Head of caudate nucleus (tissue), 42 donors: Measurements from ENCODE around the gene PTPRD.

ENCODE experiments used
- DNase-seq, 42 donors: peaks; one replicate each; pipeline versions ENCODE4 v3.0.0 to v3.0.0-alpha.2; 2020 to 2021; ENCODE audit warnings: mixed read lengths in 7 of 42
- intact Hi-C: fragments of 100-400 bp; cut with DNase I; formaldehyde crosslinking; loops from one replicate; pipeline ENCODE4 v1.15.0; 2022

PTPRD gene

DNA sequence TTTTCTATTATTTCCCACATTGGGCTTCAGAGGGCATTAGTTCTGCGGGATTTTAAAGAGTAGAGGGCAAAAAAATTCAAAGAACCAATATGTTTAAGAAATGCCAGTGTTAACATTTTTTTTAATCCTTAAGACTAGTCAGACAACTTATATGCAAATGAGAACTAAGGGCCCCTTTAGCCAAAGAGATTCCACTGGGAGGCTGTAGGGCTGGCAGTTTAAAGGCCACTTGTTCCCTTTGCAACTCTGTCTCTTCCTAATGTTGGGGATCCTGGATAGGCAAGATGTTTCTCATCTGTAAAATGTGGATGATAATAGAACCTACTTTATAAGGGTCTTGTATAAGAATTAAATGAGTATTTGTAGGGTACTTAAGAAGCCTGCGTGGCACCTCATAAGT lies 1395.9 kb downstream of the PTPRD start:
- intact Hi-C loops: no loop called here

DNA sequence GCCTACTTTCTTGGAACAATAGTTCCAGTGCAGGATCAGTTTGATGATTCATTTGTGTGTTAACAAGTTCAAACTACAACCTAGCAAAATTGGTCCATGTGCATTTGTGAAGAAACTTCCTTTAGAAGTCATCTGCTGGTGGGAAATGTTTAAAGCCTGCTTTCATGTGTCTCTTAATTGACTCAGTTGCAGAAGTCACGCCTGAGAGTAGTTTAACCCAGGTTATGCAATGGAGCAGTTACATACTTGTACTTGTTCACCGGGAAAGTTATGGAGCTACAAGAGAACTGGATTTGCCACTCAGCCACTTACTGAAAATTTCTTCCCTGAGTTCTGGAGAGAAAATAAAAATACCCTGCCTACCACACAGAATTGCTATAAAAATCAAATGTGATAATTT lies 1397.8 kb downstream of the PTPRD start:
- no peak for DNase-seq
- intact Hi-C loops: no loop called here

More for the DNA sequence above, 1395.9 kb downstream of the PTPRD start:
- no peak for DNase-seq

DNA sequence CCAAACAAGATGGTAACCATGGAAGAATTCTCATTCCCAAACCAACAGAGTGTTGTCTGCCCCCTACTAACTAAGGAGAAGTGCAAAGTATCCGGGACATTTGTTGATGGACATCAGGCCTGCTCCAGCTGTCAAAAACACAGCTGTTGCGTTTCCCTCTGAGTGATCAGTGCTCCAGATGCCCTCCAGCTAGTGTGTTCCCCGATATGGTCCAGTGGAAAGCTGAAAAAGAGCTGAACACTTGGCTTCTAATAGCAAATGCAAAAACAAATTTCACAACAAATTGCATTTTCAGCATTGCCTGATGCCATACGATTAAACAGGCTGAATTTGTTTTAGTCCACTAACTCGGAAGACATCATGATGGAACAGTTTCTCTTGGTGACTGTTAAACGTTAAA lies 1398.7 kb downstream of the PTPRD start:
- DNase-seq: no peak
- intact Hi-C loops: no loop called here

DNA sequence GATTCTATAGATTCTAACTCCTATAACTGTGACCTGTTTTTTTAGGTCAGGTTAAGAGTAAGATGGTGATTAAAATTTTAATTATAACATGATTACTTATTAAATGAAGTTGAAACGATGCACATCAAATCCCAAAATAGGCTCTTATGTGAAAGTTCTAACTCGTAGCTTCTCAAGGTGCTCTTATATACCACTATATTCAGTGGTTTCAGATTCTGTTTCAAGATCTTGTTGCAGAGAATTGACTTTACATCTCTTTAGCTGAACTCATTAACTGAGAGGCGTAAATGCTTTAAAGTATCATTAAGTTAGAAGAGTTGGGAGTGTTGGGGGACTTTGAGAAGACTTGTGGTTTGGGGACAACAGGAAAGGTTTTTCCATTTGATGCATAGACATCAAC lies 1399.8 kb downstream of the PTPRD start:
- DNase-seq: no peak
- intact Hi-C loops: no loop called here

DNA sequence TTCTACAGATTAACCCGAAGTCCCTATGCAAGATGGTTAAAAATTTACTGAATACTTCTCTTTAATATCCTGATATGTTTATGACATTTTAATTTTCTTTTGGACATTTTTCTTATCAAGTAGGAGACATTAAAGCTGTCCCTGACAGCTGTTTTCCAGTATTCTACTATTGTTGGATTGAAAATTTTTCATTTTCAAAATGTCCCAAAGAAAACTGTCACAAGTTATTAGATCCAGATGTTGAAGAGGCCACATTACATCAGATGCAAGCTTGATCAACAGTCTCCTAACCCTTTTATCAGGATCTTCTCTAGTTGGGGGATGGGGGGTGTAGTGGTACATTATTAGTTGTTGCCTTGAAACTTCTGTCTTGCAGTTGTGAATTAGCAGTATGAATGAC lies 1410.5 kb downstream of the PTPRD start:
- intact Hi-C loops: no loop called here
- no peak for DNase-seq

DNA sequence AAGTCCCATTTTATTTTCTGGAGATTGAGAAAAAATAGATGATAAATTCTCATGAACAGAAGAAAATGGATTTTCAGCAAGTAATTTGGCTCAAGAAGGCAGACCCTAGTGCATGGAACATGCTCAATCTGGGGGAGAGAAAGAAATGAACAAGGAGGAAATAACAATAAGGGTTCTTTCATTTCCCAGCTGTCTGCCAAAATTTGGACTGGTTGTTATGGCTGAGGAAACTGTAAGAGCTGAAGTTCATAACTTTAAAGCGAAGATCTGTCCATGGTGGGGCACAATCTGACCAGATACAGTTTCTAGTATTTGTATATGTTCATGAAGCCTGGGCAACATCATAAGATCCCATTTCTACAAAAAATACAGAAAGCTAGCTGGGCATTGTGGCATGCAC lies 1426.7 kb downstream of the PTPRD start:
- intact Hi-C loops: no loop called here
- DNase-seq: no peak

DNA sequence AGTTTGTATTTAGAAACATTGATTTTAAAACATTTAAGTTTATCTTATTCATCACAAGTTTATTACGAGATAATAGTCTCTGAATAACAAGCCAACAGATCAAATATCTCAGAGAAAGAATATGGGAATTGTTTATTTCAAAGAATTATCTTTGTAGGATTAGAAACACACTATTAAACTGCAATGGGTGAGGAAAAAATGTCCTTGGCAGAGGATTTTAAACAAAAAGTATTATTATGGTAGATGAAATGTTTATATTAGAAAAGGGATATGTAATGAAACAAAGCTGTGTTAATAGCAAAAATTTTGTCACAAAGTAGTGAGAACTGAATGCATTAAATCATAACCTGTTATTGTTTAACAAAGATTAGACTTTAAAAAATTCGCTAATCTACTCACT lies 1430.4 kb downstream of the PTPRD start:
- no peak for DNase-seq
- intact Hi-C loops: no loop called here

DNA sequence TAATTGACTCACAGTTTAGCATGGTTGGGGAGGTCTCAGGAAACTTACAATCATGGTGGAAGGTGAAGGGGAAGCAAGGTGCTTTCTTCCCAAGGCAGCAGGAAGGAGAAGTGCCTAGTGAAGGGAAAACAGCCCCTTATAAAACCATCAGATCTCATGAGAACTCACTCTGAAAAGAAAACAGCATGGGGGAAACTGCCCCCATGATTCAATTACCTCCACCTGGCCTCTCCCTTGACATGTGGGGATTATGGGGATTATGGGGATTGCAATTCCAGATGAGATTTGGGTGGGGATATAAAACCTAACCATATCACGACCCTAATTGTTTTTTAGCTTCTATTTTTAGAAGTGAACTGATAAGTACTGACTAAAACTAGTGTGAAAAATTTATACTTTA lies 1435.7 kb downstream of the PTPRD start:
- no peak for DNase-seq
- intact Hi-C loops: no loop called here

DNA sequence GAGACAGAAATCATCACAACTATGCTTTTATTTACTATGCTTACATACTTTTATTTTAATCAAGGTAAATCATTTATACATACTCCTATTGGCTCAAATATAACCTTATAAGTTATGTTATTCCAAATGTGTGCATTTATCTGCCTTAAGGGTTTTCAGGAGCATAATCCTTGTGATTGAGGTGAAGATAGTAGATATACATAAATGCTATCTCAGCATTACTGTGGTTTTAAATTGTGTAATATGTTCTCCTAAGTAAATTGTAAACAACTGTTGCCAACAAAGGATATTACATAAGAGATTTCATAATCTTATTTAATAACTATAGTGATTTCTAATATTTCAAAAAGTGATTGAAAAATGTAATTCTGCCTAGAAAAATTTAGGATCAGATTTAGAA lies 1438.4 kb downstream of the PTPRD start:
- no peak for DNase-seq
- intact Hi-C loops: no loop called here

DNA sequence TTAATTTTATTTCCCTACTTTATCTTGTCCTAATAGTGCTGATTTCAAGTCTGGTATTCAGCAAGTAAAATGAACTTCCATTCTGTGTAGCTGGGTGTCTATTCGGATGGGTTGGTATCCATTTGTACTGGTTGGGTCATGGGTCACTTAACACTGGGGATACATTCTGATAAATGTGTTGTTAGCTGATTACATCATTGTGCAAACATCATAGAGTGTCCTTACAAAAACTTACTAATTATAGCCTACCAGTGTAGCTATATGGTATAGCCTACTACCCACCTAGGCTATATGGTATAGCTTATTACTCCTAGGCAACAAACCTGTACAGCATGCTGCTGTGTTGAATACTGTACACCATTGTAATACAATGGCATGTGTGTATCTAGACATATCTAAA lies 1439.5 kb downstream of the PTPRD start:
- intact Hi-C loops: no loop called here
- DNase-seq: no peak

DNA sequence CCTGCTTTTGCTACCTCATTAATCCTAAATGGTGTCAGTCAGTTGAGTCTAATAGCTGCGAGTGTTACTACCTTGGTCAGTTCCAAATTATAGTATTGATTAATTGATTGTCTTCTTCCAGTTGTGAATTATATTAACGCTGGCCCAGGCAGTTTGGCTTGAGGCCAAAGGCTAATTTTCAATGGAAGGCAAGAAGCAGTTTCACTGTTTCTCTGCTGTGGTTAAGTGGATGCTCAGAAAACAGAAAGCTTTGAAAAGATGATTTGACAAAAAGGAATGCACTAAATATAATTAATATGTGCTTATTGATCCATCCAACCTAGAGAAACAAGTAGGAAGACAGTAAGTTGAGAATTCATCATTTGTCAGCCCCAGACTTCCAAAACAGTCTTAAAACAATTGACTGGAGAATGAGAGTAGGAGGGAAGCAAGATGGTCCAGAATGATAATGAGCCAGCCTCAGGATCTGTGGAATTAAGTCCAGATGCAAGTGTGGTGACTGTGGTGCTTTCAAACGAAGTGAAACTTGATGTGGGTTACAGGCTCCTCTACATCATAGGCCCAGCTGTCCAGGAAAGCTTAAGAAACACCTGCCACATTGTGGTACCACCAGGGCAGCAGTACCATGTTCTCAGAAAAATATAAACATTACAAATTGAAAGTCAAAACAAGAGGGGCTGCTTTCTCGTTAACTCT lies 1442.2 kb downstream of the PTPRD start:
- peak in 12 of 42 donors; percentile 3 to 49 (median 14) for DNase-seq
- intact Hi-C loops: no loop called here

DNA sequence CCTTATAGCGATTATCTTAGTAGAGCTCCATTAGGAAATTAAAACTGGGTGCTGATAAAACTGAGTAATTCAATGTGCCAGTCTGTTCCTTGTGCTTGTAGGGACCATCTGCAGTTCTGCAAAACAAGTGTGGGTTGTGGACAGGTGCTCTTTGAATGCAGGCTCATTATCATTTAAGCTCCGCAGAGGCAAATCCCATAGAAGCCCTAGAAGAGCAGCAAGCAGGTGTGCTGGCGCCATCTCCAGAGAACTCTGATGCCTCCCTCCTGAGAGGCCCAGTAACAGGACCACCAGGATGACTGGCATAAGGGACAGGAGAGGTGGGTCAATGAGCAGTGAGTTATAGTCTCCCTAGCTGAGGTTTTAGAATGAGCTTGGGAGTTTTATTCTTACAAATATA lies 1470.8 kb downstream of the PTPRD start:
- DNase-seq: no peak
- intact Hi-C loops: no loop called here

DNA sequence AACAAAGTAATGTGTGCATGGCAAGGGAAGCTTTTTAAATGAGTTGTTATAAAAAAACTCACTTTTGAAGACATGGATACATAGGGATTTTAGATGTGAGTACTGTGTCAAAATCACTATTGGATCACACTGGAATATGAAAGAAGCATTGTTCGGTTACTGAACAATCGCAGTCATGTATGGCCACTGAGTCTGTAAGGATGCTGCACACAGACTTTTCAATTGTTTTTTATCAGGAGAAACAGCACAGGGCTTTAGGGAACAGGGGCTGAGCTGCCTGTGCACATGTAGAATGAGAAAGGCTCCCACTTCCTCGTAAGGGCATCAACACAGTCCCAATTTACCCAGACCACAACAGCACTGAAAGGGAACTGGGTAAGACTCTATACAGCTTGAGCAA lies 1479.3 kb downstream of the PTPRD start:
- intact Hi-C loops: no loop called here
- peak in 22 of 42 donors; percentile 8 to 65 (median 24) for DNase-seq

DNA sequence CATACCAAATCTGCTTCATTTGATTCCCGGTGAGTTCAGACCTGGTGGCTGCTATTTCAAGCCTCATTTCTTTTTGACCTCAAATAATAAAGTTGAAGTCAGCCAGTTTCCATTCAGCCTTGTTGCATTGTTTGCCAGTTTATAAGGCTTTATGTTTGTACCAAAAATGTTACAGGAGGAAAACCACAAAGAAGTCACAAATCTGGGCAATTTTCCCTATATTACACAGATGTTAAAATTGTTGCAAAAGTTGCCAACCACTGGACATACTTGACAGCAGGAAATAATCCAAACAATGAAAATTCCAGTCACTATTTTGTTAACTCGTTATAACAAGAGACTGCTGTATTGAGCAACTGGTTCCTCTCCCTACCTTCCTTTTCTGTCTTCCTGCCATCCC lies 1488.2 kb downstream of the PTPRD start:
- intact Hi-C loops: no loop called here
- no peak for DNase-seq

DNA sequence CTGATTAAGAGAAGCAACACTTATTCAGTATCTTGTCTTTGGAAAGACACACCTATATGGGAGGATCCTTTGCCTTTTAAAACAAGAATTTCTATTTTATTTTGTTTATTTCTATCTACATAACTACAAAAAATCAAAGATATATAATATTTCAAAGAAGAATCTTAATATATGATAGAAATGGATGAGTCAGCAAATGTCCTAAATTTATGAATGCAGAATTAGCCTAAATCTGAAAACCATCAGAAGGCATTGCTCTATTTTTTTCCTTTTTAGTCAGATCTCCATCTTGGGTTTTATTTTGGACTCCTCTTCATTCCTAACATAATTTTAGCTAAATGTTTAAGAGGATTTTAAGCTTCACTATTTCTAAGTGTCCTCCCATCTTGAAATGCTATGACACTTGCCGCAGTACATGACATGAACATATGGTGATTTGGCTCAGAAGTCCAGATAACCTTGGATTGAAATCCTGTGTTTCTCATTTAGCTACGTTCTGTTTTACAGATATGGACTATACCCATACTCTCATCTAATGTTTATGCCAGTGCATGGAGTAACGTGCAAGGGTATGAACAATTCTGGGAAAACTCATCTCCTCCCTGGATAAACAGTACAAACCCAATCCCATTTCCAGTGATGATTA lies 1490.4 kb downstream of the PTPRD start:
- intact Hi-C loops: no loop called here
- DNase-seq: no peak

DNA sequence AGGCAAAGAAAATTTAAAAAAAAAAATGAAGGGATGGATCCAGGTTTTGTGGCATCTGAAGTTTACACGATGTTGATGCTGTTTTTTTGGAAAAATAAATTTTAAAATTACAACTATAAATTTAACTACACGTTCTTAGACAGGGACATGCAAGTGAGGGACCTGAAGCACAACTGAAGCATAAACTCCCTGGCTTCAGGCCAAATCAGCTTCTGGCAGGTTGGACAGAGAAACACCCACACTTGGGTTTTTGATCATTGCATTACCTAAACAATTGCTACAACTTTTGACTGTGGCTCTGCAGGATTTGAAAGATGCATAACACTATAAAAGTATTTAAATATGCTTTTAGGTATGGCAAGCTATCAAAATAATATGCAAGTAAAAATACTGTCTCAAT lies 1494.9 kb downstream of the PTPRD start:
- intact Hi-C loops: no loop called here
- no peak for DNase-seq

DNA sequence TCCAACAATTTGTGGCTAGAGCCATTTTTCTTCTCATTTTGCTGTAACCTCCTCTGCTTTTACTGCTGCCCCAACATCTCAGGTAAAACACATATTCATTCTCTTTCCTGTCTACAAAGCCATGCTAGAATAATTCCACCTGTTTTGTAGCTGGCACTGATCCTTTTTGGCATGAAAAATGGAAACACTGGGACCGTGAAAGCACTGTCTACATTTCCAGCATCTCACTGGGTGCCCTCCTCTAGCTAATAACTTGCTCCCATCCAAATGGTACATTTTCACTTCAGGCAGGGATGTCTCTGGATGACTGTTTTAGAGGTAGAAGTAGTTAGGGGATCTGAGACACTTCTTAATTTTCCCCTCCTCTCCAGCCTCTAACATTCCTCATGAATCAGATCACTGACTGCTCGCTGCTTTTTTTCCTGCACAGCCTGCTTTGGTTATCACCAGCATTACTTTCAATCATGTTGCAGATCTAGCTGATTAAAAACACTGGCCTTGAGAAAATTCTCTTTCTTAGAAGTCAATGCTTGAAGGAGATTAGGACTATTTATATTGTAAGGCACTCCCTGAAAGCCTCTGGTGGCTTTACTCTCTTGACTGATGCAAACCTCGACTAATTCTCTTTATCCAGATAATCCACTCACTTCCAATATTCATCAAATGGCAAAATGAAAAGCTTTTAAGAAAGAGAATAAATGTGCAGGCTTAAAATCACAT lies 1500.6 kb downstream of the PTPRD start:
- DNase-seq: no peak
- intact Hi-C loops: no loop called here

DNA sequence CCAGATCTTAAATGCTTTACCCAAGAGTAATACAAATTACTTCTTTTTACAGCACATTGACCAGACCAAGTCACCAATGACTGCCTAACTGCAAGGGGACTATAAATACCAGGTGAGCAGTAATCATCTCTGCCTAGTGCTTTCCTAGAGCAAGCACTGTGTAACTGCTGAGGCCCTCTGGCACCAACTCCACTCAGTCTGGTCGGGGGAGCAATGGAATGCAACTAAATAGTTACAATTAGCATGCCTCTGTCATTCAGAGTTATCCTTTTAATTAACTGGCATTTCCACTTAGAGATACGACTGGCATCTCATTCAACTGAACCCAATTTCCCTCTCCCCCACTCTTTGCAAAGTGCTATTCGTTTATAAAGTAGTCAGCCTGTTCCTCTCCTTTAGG lies 1504.2 kb downstream of the PTPRD start:
- intact Hi-C loops: no loop called here
- no peak for DNase-seq

DNA sequence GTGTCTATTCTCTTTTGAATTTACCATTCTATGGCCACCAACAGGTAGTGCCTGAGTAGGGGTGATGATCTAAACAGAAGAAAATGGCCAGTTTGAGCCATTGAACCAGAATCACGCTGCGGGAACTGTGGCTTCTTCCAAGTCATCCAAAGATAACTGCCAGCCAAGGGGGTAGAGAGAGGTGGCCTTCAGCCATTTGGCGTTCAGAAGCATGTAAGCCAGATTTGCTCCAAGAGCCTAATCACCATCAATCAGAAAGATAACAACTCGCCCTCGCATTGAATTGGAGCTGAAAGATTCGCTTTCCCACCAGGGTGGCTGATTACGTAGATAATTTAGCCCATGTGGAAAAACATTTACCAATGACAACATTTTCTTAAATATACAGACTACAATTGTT lies 1510.5 kb downstream of the PTPRD start:
- intact Hi-C loops: no loop called here
- DNase-seq: no peak

DNA sequence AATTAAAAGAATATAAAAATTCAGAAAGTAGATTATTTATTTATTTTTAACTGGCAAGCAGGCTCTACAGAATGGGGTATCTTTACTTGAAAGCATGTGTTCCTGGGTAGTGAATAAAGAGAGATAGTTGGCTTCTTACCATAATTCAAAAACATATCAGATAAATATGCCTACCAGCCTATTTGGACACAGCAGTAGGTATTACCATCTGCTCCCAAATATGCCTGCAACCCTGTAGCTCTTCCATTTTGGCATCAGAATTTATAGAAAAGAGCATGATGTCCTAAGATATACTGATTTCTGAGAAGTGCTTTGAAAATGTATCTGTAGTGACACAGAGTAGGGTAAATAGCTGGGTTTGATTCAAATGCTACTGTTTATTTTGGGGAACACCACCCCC lies 1512.7 kb downstream of the PTPRD start:
- no peak for DNase-seq
- intact Hi-C loops: no loop called here

DNA sequence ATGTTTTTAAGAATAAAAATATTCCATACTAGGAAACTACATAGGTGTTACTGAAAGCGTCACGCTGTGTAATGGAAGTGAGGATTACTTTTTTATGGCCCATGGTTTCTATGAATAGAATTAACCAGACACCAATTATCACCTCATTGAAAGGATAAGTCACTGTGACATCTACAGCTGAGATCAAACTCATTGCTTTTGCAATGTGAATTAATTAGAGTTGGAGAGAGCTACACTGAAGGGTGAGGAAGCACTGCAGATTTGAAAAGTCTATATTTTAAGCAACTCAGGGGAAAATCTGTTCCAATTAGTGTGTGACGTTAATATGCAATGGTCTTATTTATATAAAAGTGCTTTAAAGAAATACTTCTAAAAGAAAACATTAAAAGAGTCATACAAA lies 1513.2 kb downstream of the PTPRD start:
- intact Hi-C loops: no loop called here
- DNase-seq: no peak
